SKM-1 (cell line): Measurements from ENCODE around the gene FBL.
"Not testable (repeated sequence)": the region's sequence is repeated elsewhere in the genome, so short reads cannot be mapped to it uniquely, and the experiment has no call there.

ENCODE experiments used
- DNase-seq: peaks from one replicate; lab custom pipeline; 2025; ENCODE audit not compliant: unreplicated experiment; lab: John Stamatoyannopoulos, UW

The FBL gene

GRCh38 chr19:39845933-39846677, at the start of gene FBL:
FBL (minus strand) TSS chr19:39846379; CDS start chr19:39846300, 79 bp downstream.
- DNase-seq: peak; percentile 89

- DNase-seq: not testable (repeated sequence)
These were observed 48.9 kb upstream of the FBL start for GRCh38 chr19:39895096-39895495.

GRCh38 chr19:39894236-39894606, 48.0 kb upstream of the FBL start:
- not testable (repeated sequence) for DNase-seq

GRCh38 chr19:39893366-39894235, 47.4 kb upstream of the FBL start:
- DNase-seq: not testable (repeated sequence)

- not testable (repeated sequence) for DNase-seq
These were observed 46.3 kb upstream of the FBL start for GRCh38 chr19:39892506-39892902.

GRCh38 chr19:39891660-39892505, 45.7 kb upstream of the FBL start:
- not testable (repeated sequence) for DNase-seq

GRCh38 chr19:39890755-39891551, 44.8 kb upstream of the FBL start:
- DNase-seq: no peak

GRCh38 chr19:39889872-39890754, 43.9 kb upstream of the FBL start:
- DNase-seq: not testable (repeated sequence)

- DNase-seq: not testable (repeated sequence)
These were observed 41.3 kb upstream of the FBL start for GRCh38 chr19:39887456-39887951.

- DNase-seq: not testable (repeated sequence)
These were observed 39.8 kb upstream of the FBL start for GRCh38 chr19:39885821-39886554.

GRCh38 chr19:39884721-39885120, 38.5 kb upstream of the FBL start:
- not testable (repeated sequence) for DNase-seq

- not testable (repeated sequence) for DNase-seq
These were observed 36.5 kb upstream of the FBL start for GRCh38 chr19:39882645-39883044.

GRCh38 chr19:39881495-39882110, 35.4 kb upstream of the FBL start:
- peak; percentile 44 for DNase-seq

GRCh38 chr19:39880241-39880640, 34.1 kb upstream of the FBL start:
- DNase-seq: not testable (repeated sequence)

- not testable (repeated sequence) for DNase-seq
These were observed 33.6 kb upstream of the FBL start for GRCh38 chr19:39879796-39880195.

- not testable (repeated sequence) for DNase-seq
These were observed 32.7 kb upstream of the FBL start for GRCh38 chr19:39878866-39879265.

- DNase-seq: no peak
These were observed 32.2 kb upstream of the FBL start for GRCh38 chr19:39878398-39878797.

- not testable (repeated sequence) for DNase-seq
These were observed 31.8 kb upstream of the FBL start for GRCh38 chr19:39877982-39878381.
